Skeletal muscle satellite cell (primary cell): ENCODE results near the gene L3MBTL4.
"Not testable (repeated sequence)": the region's sequence is repeated elsewhere in the genome, so short reads cannot be mapped to it uniquely, and the experiment has no call there.

ENCODE experiments used
- H3K27me3 ChIP-seq: 2 replicates; pipeline ENCODE4 v1.7.0; 2013; ENCODE audit warnings: low read length; ENCODE audit not compliant: control insufficient read depth, insufficient read depth
- H3K36me3 ChIP-seq: 2 replicates; pipeline ENCODE4 v1.7.0; 2013; ENCODE audit warnings: mild to moderate bottlenecking, control low read depth, low read length; ENCODE audit not compliant: insufficient read depth
- H3K4me1 ChIP-seq: 2 replicates; pipeline ENCODE4 v1.7.0; 2013; ENCODE audit warnings: low read length; ENCODE audit not compliant: control insufficient read depth, insufficient read depth
- H3K4me2 ChIP-seq: 2 replicates; pipeline ENCODE4 v1.7.0; 2013; ENCODE audit warnings: mild to moderate bottlenecking, low read length
- H3K4me3 ChIP-seq: 2 replicates; pipeline ENCODE4 v1.7.0; 2013; ENCODE audit warnings: low read length
- H3K9ac ChIP-seq: 2 replicates; pipeline ENCODE4 v1.7.0; 2013; ENCODE audit warnings: mild to moderate bottlenecking, low read depth, low read length, moderate library complexity
- H3K9me3 ChIP-seq: replicated peaks from 2 replicates; pipeline ENCODE4 v1.7.0; 2013; ENCODE audit warnings: mild to moderate bottlenecking, control low read depth, low read length

The L3MBTL4 gene

DNA sequence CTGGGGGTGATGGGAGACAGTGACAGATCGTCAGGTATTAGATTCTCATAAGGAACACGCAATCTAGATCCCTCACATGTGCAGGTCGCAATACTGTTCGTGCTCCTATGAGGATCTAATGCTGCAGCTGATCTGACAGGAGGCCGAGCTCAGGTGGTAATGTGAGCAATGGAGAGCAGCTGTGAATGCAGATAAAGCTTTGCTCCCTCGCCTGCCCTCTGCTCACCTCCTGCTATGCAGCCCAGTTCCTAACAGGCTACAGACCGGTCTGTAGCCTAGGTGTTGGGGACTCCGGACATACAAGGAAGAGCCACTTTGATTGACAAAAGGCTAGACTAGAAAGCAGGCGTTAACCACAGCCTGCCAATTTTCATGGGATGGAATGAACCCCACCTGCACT, 335.8 kb downstream of the L3MBTL4 start:
- no peaks in the 10 kb centered on the region for H3K4me1 ChIP-seq
- H3K9me3 ChIP-seq = no peaks in the 10 kb centered on the region
- no peak overlapping the region for H3K4me3 ChIP-seq
- H3K4me2 ChIP-seq = no peak overlapping the region
- H3K27me3 ChIP-seq = no peaks in the 10 kb centered on the region
- no peak overlapping the region for H3K9ac ChIP-seq
- H3K36me3 ChIP-seq = no peaks in the 10 kb centered on the region

GRCh38 chr18:6072423-6072822, 342.3 kb downstream of the L3MBTL4 start:
- H3K9ac ChIP-seq, H3K9me3 ChIP-seq, H3K4me1 ChIP-seq, H3K4me2 ChIP-seq, H3K4me3 ChIP-seq, H3K27me3 ChIP-seq, H3K36me3 ChIP-seq: not testable (repeated sequence)

GRCh38 chr18:6069539-6069938, 345.2 kb downstream of the L3MBTL4 start:
- no peak overlapping the region for H3K4me2 ChIP-seq
- H3K9me3 ChIP-seq = no peaks in the 10 kb centered on the region
- H3K27me3 ChIP-seq = no peaks in the 10 kb centered on the region
- no peak overlapping the region for H3K4me3 ChIP-seq
- peaks cover 9% of the 10 kb centered on the region for H3K4me1 ChIP-seq
- no peak overlapping the region for H3K9ac ChIP-seq
- no peaks in the 10 kb centered on the region for H3K36me3 ChIP-seq

- Histone ChIP-seq H3K4me2 (no peak overlapping the region), H3K27me3 (no peaks in the 10 kb centered on the region), H3K4me3 (no peak overlapping the region), H3K9ac (no peak overlapping the region), H3K4me1 (peaks cover 9% of the 10 kb centered on the region), H3K9me3 (no peaks in the 10 kb centered on the region), H3K36me3 (no peaks in the 10 kb centered on the region)
Measured at GRCh38 chr18:6069103-6069502, 345.6 kb downstream of the L3MBTL4 start.

DNA sequence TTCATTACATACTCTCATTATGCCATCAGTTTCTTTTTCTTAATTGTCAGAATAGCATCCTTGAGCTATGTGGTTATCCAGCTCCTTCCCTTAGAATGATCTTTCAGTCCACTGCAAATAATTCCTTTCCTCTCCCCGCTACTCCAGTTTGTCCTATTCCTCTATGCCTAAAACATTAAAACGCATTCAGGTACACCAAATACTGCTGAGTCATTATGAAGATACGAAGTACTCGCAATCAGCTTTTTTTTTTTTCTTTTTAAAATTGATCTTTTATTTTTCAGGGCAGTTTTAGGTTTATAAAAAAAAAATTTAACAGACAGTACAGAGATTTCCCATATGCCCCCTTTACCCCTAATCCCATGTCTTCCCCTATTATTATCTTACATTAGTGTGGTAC, 354.6 kb downstream of the L3MBTL4 start:
- Histone ChIP-seq H3K27me3 (no peaks in the 10 kb centered on the region), H3K9ac (no peak overlapping the region), H3K36me3 (no peaks in the 10 kb centered on the region), H3K4me3 (no peak overlapping the region), H3K9me3 (no peaks in the 10 kb centered on the region), H3K4me1 (peaks cover 45% of the 10 kb centered on the region), H3K4me2 (no peak overlapping the region)

DNA sequence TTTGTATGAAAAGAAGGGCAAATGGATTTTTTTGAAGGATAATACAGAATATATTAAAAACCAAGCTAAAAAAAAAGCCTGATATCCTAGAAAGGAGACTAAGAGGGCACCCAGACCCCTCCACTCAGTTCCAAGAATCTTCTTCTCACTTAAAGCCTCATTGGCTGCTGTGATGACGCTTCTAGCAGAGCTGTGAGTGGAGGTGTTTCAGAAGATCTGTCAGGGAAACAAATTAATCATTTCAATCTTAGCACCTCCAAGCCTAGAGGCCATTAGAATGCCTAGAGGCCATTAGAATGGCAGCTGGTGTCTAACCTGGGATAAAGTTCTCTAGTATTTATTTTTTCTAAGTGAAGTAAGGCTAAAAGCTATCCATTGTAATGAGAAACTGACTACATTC, 355.2 kb downstream of the L3MBTL4 start:
- Histone ChIP-seq H3K4me1 (peaks cover 50% of the 10 kb centered on the region), H3K9me3 (no peaks in the 10 kb centered on the region), H3K27me3 (no peaks in the 10 kb centered on the region), H3K36me3 (no peaks in the 10 kb centered on the region), H3K4me2 (no peak overlapping the region), H3K4me3 (no peak overlapping the region), H3K9ac (no peak overlapping the region)

GRCh38 chr18:6058941-6059340, 355.8 kb downstream of the L3MBTL4 start:
- Histone ChIP-seq H3K4me3 (no peak overlapping the region), H3K4me1 (peaks cover 50% of the 10 kb centered on the region), H3K36me3 (no peaks in the 10 kb centered on the region), H3K4me2 (no peak overlapping the region), H3K9ac (no peak overlapping the region), H3K27me3 (no peaks in the 10 kb centered on the region), H3K9me3 (no peaks in the 10 kb centered on the region)

DNA sequence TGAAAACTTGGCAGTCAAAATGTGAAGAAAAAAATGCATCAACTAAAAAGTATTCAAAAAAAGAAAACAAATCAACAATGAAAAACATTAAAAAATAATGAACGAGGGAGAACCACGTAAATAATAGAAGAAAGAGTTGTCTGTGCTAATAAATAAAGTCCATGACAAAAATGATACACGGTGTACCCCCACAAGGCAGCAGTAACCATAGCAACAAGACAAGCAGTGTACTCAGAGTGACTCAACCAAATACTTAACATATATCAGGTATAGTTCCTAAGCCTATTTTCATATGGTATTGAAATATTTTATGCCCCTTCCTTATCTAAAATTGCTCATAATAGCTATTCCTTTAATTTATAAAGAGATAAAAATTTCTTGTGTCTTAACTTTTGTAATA, 357.1 kb downstream of the L3MBTL4 start:
- no peaks in the 10 kb centered on the region for H3K9me3 ChIP-seq
- no peaks in the 10 kb centered on the region for H3K36me3 ChIP-seq
- no peak overlapping the region for H3K4me2 ChIP-seq
- peaks cover 50% of the 10 kb centered on the region for H3K4me1 ChIP-seq
- H3K4me3 ChIP-seq = no peak overlapping the region
- no peaks in the 10 kb centered on the region for H3K27me3 ChIP-seq
- H3K9ac ChIP-seq = no peak overlapping the region

GRCh38 chr18:6056171-6056910, 358.4 kb downstream of the L3MBTL4 start:
- Histone ChIP-seq H3K4me2 (peak overlapping the region; percentile 72), H3K27me3 (no peaks in the 10 kb centered on the region), H3K4me3 (peak overlapping the region; percentile 21), H3K4me1 (peaks cover 50% of the 10 kb centered on the region), H3K36me3 (no peaks in the 10 kb centered on the region), H3K9ac (peak overlapping the region; percentile 74), H3K9me3 (no peaks in the 10 kb centered on the region)

GRCh38 chr18:6055711-6056110, 359.0 kb downstream of the L3MBTL4 start:
- Histone ChIP-seq H3K4me1 (peaks cover 50% of the 10 kb centered on the region), H3K9ac (peak overlapping the region; percentile 74), H3K27me3 (no peaks in the 10 kb centered on the region), H3K9me3 (no peaks in the 10 kb centered on the region), H3K4me2 (peak overlapping the region; percentile 72), H3K4me3 (peak overlapping the region; percentile 21), H3K36me3 (no peaks in the 10 kb centered on the region)

GRCh38 chr18:6054256-6054842, 360.4 kb downstream of the L3MBTL4 start:
- Histone ChIP-seq H3K4me1 (peaks cover 47% of the 10 kb centered on the region), H3K27me3 (no peaks in the 10 kb centered on the region), H3K4me3 (no peak overlapping the region), H3K36me3 (no peaks in the 10 kb centered on the region), H3K4me2 (no peak overlapping the region), H3K9ac (no peak overlapping the region), H3K9me3 (no peaks in the 10 kb centered on the region)

- Histone ChIP-seq H3K9ac (no peak overlapping the region), H3K27me3 (no peaks in the 10 kb centered on the region), H3K4me2 (no peak overlapping the region), H3K9me3 (no peaks in the 10 kb centered on the region), H3K36me3 (no peaks in the 10 kb centered on the region), H3K4me3 (no peak overlapping the region), H3K4me1 (peaks cover 28% of the 10 kb centered on the region)
Measured at GRCh38 chr18:6052449-6052913, 362.2 kb downstream of the L3MBTL4 start.
